DMS114 treated with DMSO at 0.1 percent for 48 hours (cell line): Measurements from ENCODE around the gene GABARAP.

Source experiments
- DNase-seq: peaks from one replicate; lab custom pipeline; 2025; ENCODE audit not compliant: unreplicated experiment; lab: John Stamatoyannopoulos, UW

The GABARAP gene

GRCh38 chr17:7223375-7223774 is 18.9 kb downstream of the GABARAP start:
- DNase-seq: no peak

- DNase-seq: no peak
Observed at GRCh38 chr17:7222972-7223292, 19.3 kb downstream of the GABARAP start.

- DNase-seq: no peak
Observed at GRCh38 chr17:7222093-7222971, 19.9 kb downstream of the GABARAP start.

GRCh38 chr17:7221278-7222092 is 20.8 kb downstream of the GABARAP start:
- DNase-seq: no peak

- peak; percentile 44 for DNase-seq
Observed at GRCh38 chr17:7220593-7221277, 21.5 kb downstream of the GABARAP start.

- peak; percentile 55 for DNase-seq
Observed at GRCh38 chr17:7219812-7220592, 22.2 kb downstream of the GABARAP start, which contains the start of the genes ACADVL and DLG4. Gene ACADVL (plus strand): TSS chr17:7219938. CDS start chr17:7219985, 47 bp downstream. Gene DLG4 (minus strand): TSS chr17:7219836.

- DNase-seq: no peak
Observed at GRCh38 chr17:7219229-7219811, 22.9 kb downstream of the GABARAP start.

- no peak for DNase-seq
Observed at GRCh38 chr17:7218758-7219157, 23.5 kb downstream of the GABARAP start.

GRCh38 chr17:7218166-7218565 is 24.1 kb downstream of the GABARAP start:
- no peak for DNase-seq

GRCh38 chr17:7217113-7217987 is 24.9 kb downstream of the GABARAP start:
- DNase-seq: peak; percentile 80

GRCh38 chr17:7216242-7217112 is 25.8 kb downstream of the GABARAP start:
- no peak for DNase-seq

- DNase-seq: no peak
Observed at GRCh38 chr17:7215652-7216180, 26.5 kb downstream of the GABARAP start.

- no peak for DNase-seq
Observed at GRCh38 chr17:7215136-7215638, 27.1 kb downstream of the GABARAP start.

- DNase-seq: peak; percentile 95
Observed at GRCh38 chr17:7214300-7215135, 27.7 kb downstream of the GABARAP start.

- peak; percentile 87 for DNase-seq
Observed at GRCh38 chr17:7213895-7214299, 28.4 kb downstream of the GABARAP start.

- DNase-seq: no peak
Observed at GRCh38 chr17:7211491-7212273, 30.6 kb downstream of the GABARAP start.
